ENCODE results near the gene TMEM255B.

TMEM255B gene

GRCh38 chr13:113808058-113808834 is 49.2 kb downstream of the TMEM255B start:
- TF ChIP-seq CTCF (IDR thresholded peaks at IDR 0.05; ENCODE audit: extremely low read depth, insufficient read depth, missing control alignments), result no peak
- in situ Hi-C loops (cut with MboI; ENCODE audit: low pct_unique_long_range_greater_than_20kb, low sequenced_read_pairs, unreplicated experiment), result no loop called here
- no peak for DNase-seq (ENCODE audit: low spot score)

- no peak for TF ChIP-seq CTCF (IDR thresholded peaks at IDR 0.05; ENCODE audit: extremely low read depth, insufficient read depth, missing control alignments)
- DNase-seq (ENCODE audit: low spot score), result no peak
- in situ Hi-C loops (cut with MboI; ENCODE audit: low pct_unique_long_range_greater_than_20kb, low sequenced_read_pairs, unreplicated experiment), result no loop called here
Measured at GRCh38 chr13:113809934-113810333, 50.9 kb downstream of the TMEM255B start.

GRCh38 chr13:113810640-113811039 is 51.6 kb downstream of the TMEM255B start:
- in situ Hi-C loops (cut with MboI; ENCODE audit: low pct_unique_long_range_greater_than_20kb, low sequenced_read_pairs, unreplicated experiment), result no loop called here
- DNase-seq (ENCODE audit: low spot score), result no peak
- TF ChIP-seq CTCF (IDR thresholded peaks at IDR 0.05; ENCODE audit: extremely low read depth, insufficient read depth, missing control alignments), result no peak

- no peak for DNase-seq (ENCODE audit: low spot score)
- in situ Hi-C loops (cut with MboI; ENCODE audit: low pct_unique_long_range_greater_than_20kb, low sequenced_read_pairs, unreplicated experiment), result no loop called here
- no peak for TF ChIP-seq CTCF (IDR thresholded peaks at IDR 0.05; ENCODE audit: extremely low read depth, insufficient read depth, missing control alignments)
Measured at GRCh38 chr13:113811081-113811928, 52.3 kb downstream of the TMEM255B start.

- in situ Hi-C loops (cut with MboI; ENCODE audit: low pct_unique_long_range_greater_than_20kb, low sequenced_read_pairs, unreplicated experiment), result no loop called here
- no peak for DNase-seq (ENCODE audit: low spot score)
- no peak for TF ChIP-seq CTCF (IDR thresholded peaks at IDR 0.05; ENCODE audit: extremely low read depth, insufficient read depth, missing control alignments)
Measured at GRCh38 chr13:113812178-113813040, 53.4 kb downstream of the TMEM255B start.

Data from GM13977 (cell line).